SU-DHL-6 (cell line): Measurements from ENCODE around the gene NCKAP5.

Experiments used
- H2AFZ ChIP-seq: fragments of 200-600 bp; sonication (generic); 2 replicates; pipeline ENCODE4 v1.6.1; 2014; ENCODE audit warnings: low read depth, mild to moderate bottlenecking, moderate library complexity, mixed read lengths, antibody characterized with exemption, low read length; ENCODE audit not compliant: severe bottlenecking
- H3F3A ChIP-seq: fragments of 200-600 bp; shearing (Covaris generic); 2 replicates; pipeline ENCODE4 v1.6.0; 2016; ENCODE audit warnings: antibody characterized with exemption, mild to moderate bottlenecking; ENCODE audit not compliant: insufficient read depth
- H3K27ac ChIP-seq: fragments of 200-600 bp; sonication (generic); 2 replicates; pipeline ENCODE4 v1.5.1; 2016; ENCODE audit warnings: low read depth, mild to moderate bottlenecking, low read length, moderate library complexity, mixed read lengths
- H3K27me3 ChIP-seq: fragments of 200-600 bp; sonication (generic), shearing (Covaris generic); 2 replicates; pipeline ENCODE4 v1.6.0; 2014; ENCODE audit warnings: mild to moderate bottlenecking, low read length
- H3K36me3 ChIP-seq: fragments of 200-600 bp; sonication (generic); 2 replicates; pipeline ENCODE4 v1.6.1; 2014; ENCODE audit warnings: mild to moderate bottlenecking, low read length, mixed read lengths
- H3K4me2 ChIP-seq: fragments of 300-600, 200-600 bp; shearing (Covaris generic), sonication (generic); 2 replicates; pipeline ENCODE4 v1.6.0; 2014; ENCODE audit warnings: low read length, low read depth, mild to moderate bottlenecking; ENCODE audit not compliant: poor library complexity, severe bottlenecking
- H3K4me3 ChIP-seq: fragments of 200-600 bp; sonication (generic); 2 replicates; pipeline ENCODE4 v1.5.1; 2014; ENCODE audit warnings: antibody characterized with exemption, low read length, mild to moderate bottlenecking, mixed read lengths; ENCODE audit not compliant: insufficient read depth, poor library complexity, severe bottlenecking
- H3K79me2 ChIP-seq: fragments of 200-600 bp; sonication (generic); 2 replicates; pipeline ENCODE4 v1.6.1; 2014; ENCODE audit warnings: mild to moderate bottlenecking, low read length, moderate library complexity; ENCODE audit not compliant: insufficient read depth
- H3K9ac ChIP-seq: fragments of 200-600 bp; sonication (generic); 2 replicates; pipeline ENCODE4 v1.7.0; 2014; ENCODE audit warnings: mild to moderate bottlenecking, low read length
- H3K9me2 ChIP-seq: fragments of 200-600 bp; sonication (generic); replicated peaks from 2 replicates; pipeline ENCODE4 v1.6.1; 2014; ENCODE audit warnings: low read length; ENCODE audit not compliant: insufficient read depth
- H3K9me3 ChIP-seq: fragments of 200-600 bp; sonication (generic); 2 replicates; pipeline ENCODE4 v1.6.1; 2014; ENCODE audit warnings: low read length, mixed read lengths; ENCODE audit not compliant: insufficient read depth
- H4K20me1 ChIP-seq: fragments of 200-600 bp; sonication (generic); 2 replicates; pipeline ENCODE4 v1.6.1; 2014; ENCODE audit warnings: low read depth, mild to moderate bottlenecking, antibody characterized with exemption, low read length, moderate library complexity, mixed read lengths
- CTCF ChIP-seq: fragments of 200-600 bp; sonication (generic); IDR thresholded peaks from one replicate; pipeline ENCODE4 v1.5.1; 2017; ENCODE audit warnings: antibody characterized with exemption, mild to moderate bottlenecking, low read length, moderate library complexity; ENCODE audit not compliant: insufficient read depth, poor library complexity, severe bottlenecking
- EZH2phosphoT487 ChIP-seq: fragments of 200-600 bp; sonication (generic), shearing (Covaris generic); conservative IDR thresholded peaks from 2 replicates; pipeline ENCODE4 v1.6.1; 2018; ENCODE audit warnings: mild to moderate bottlenecking, antibody characterized with exemption, low read length, moderate library complexity, mixed read lengths

Gene NCKAP5

GRCh38 chr2:133142087-133142486 lies 426.2 kb downstream of the NCKAP5 start:
- no peaks in the 10 kb centered on the region for H3K9me3 ChIP-seq
- H2AFZ ChIP-seq: no peak overlapping the region
- H3F3A ChIP-seq: no peaks in the 10 kb centered on the region
- TF ChIP-seq EZH2phosphoT487 (no peak), CTCF (no peak)
- H3K9me2 ChIP-seq: no peaks in the 10 kb centered on the region
- no peak overlapping the region for H3K27ac ChIP-seq
- no peaks in the 10 kb centered on the region for H4K20me1 ChIP-seq
- H3K79me2 ChIP-seq: no peaks in the 10 kb centered on the region
- H3K27me3 ChIP-seq: no peaks in the 10 kb centered on the region
- H3K4me3 ChIP-seq: no peak overlapping the region
- no peak overlapping the region for H3K4me2 ChIP-seq
- no peaks in the 10 kb centered on the region for H3K36me3 ChIP-seq
- no peak overlapping the region for H3K9ac ChIP-seq

- Histone ChIP-seq H4K20me1 (no peaks in the 10 kb centered on the region), H3K36me3 (no peaks in the 10 kb centered on the region), H3K27me3 (no peaks in the 10 kb centered on the region), H3F3A (no peaks in the 10 kb centered on the region), H2AFZ (no peak overlapping the region), H3K27ac (no peak overlapping the region), H3K9ac (no peak overlapping the region), H3K9me2 (no peaks in the 10 kb centered on the region), H3K4me3 (no peak overlapping the region), H3K4me2 (no peak overlapping the region), H3K79me2 (no peaks in the 10 kb centered on the region), H3K9me3 (no peaks in the 10 kb centered on the region)
- TF ChIP-seq EZH2phosphoT487 (no peak), CTCF (no peak)
These were observed 427.6 kb downstream of the NCKAP5 start for GRCh38 chr2:133140620-133141019.

GRCh38 chr2:133139847-133140533 lies 428.3 kb downstream of the NCKAP5 start:
- no peak overlapping the region for H3K4me2 ChIP-seq

GRCh38 chr2:133138693-133139092 lies 429.6 kb downstream of the NCKAP5 start:
- Histone ChIP-seq H3F3A (no peaks in the 10 kb centered on the region), H3K4me2 (no peak overlapping the region), H3K27me3 (no peaks in the 10 kb centered on the region), H3K9me2 (no peaks in the 10 kb centered on the region), H3K79me2 (no peaks in the 10 kb centered on the region), H3K36me3 (no peaks in the 10 kb centered on the region), H2AFZ (no peak overlapping the region), H4K20me1 (no peaks in the 10 kb centered on the region), H3K9me3 (no peaks in the 10 kb centered on the region), H3K9ac (no peak overlapping the region), H3K27ac (no peak overlapping the region), H3K4me3 (no peak overlapping the region)
- TF ChIP-seq CTCF (no peak), EZH2phosphoT487 (no peak)

More at GRCh38 chr2:133139847-133140533, 428.3 kb downstream of the NCKAP5 start:
- H2AFZ ChIP-seq: no peak overlapping the region
- no peaks in the 10 kb centered on the region for H3F3A ChIP-seq
- H3K9ac ChIP-seq: no peak overlapping the region
- no peaks in the 10 kb centered on the region for H3K9me2 ChIP-seq
- H3K9me3 ChIP-seq: no peaks in the 10 kb centered on the region
- no peaks in the 10 kb centered on the region for H3K79me2 ChIP-seq
- H3K27me3 ChIP-seq: no peaks in the 10 kb centered on the region
- H4K20me1 ChIP-seq: no peaks in the 10 kb centered on the region
- TF ChIP-seq EZH2phosphoT487: no peak
- H3K27ac ChIP-seq: no peak overlapping the region
- no peak overlapping the region for H3K4me3 ChIP-seq
- H3K36me3 ChIP-seq: no peaks in the 10 kb centered on the region
